ENCODE data around the gene CCDC142. TPM values are rescaled to one million over a fixed set of nuclear protein-coding genes. Genes with fewer than 3 reads are reported as not detected.

The CCDC142 gene
- 10 to 100 TPM; 25.4 to 26.3 TPM for total RNA-seq

DNA sequence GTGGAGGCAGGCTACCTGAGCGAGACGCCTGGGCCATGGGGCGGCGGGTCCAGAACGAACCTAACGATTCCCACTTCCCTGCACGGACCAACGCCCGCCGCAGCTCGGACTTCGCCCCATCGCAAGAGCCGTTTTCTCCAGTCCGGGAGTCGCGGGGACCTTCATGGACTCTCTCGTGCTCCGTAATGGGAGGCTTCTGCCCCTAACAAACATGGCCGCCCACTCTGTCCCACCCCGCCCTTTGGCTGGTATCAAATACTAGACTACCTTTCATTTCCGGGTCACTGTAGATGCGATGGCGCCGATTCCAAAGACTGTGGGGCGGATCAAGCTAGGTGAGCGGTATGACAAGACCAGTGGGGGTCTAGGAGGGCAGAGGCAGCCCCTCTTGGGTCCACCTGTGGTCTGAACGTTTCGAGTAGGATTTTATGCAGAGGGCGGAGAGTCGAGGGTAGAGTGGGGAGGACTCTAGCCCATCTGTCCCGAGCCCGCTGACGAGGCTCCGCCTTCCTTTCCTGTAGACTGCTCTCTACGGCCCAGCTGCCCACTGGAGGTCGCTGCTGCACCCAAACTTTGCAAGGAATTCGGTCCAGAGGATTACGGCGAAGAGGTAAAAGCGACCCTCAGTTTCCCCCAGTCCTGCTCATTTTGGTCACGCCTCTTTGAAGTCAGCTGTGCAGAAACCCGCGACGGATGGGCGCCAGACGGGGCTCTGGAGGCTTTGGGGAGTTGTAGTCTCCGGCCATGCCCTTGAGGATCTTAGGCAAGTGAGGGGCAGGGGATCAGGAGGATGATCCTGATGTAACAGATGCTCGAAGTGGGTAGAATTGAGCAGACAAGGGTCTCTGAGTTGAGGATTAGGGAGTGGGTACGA is at the start of gene CCDC142, which contains the start of gene TTC31:
CCDC142 (minus strand) TSS at position 198 of the 874 bp plus-strand sequence; CDS start at position 37, 161 bp downstream.
TTC31 (plus strand) TSS at position 281 of the 874 bp plus-strand sequence; CDS start at position 296, 15 bp downstream.
- Mint-ChIP-seq H3K36me3 (ENCODE audit: low read depth) (peaks cover 64% of the 10 kb centered on the region), H3K4me1 (peaks cover 5% of the 10 kb centered on the region), H3K27ac (peak within 1 kb of the TSS; percentile 92), H3K27me3 (no peaks in the 10 kb centered on the region), H3K9me3 (no peaks in the 10 kb centered on the region), H3K4me3 (peak within 1 kb of the TSS; percentile 91)
- ATAC-seq (replicated peaks) = peak; percentile 94

GRCh38 chr2:74532222-74532621 is 49.4 kb upstream of the CCDC142 start:
- peaks cover 51% of the 10 kb centered on the region for H3K36me3 Mint-ChIP-seq (ENCODE audit: low read depth)
- ATAC-seq (replicated peaks) = no peak

GRCh38 chr2:74531666-74532065 is 48.9 kb upstream of the CCDC142 start:
- Mint-ChIP-seq H3K9me3 (no peaks in the 10 kb centered on the region), H3K4me1 (peaks cover 17% of the 10 kb centered on the region), H3K27me3 (no peaks in the 10 kb centered on the region), H3K4me3 (peak overlapping the region; percentile 98), H3K27ac (peak overlapping the region; percentile 55), H3K36me3 (ENCODE audit: low read depth) (peaks cover 56% of the 10 kb centered on the region)
- no peak for ATAC-seq (replicated peaks)

More at GRCh38 chr2:74532222-74532621, 49.4 kb upstream of the CCDC142 start:
- H3K4me3 Mint-ChIP-seq = peak overlapping the region; percentile 98
- no peak overlapping the region for H3K27ac Mint-ChIP-seq
- H3K9me3 Mint-ChIP-seq = no peaks in the 10 kb centered on the region
- H3K27me3 Mint-ChIP-seq = peaks cover 3% of the 10 kb centered on the region
- H3K4me1 Mint-ChIP-seq = peaks cover 17% of the 10 kb centered on the region

DNA sequence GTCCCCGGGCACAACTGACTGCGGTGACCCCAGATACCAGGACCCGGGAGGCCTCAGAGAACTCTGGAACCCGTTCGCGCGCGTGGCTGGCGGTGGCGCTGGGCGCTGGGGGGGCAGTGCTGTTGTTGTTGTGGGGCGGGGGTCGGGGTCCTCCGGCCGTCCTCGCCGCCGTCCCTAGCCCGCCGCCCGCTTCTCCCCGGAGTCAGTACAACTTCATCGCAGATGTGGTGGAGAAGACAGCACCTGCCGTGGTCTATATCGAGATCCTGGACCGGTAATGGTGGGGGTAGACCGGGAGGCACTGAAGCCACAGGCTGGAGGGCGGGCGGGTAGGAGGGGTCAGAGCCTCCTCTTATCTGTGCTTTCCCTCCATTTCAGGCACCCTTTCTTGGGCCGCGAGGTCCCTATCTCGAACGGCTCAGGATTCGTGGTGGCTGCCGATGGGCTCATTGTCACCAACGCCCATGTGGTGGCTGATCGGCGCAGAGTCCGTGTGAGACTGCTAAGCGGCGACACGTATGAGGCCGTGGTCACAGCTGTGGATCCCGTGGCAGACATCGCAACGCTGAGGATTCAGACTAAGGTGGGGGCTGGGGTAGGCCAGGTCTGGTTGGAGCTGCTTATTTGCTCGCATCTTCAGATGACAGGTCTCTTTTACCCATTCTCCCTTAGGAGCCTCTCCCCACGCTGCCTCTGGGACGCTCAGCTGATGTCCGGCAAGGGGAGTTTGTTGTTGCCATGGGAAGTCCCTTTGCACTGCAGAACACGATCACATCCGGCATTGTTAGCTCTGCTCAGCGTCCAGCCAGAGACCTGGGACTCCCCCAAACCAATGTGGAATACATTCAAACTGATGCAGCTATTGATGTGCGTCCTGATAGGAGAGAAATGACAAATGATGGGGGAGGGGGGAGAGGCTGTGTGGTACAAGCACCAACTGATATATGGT is 47.7 kb upstream of the CCDC142 start:
- Mint-ChIP-seq H3K27me3 (no peaks in the 10 kb centered on the region), H3K36me3 (ENCODE audit: low read depth) (peaks cover 65% of the 10 kb centered on the region), H3K27ac (peak overlapping the region; percentile 55), H3K4me3 (peak overlapping the region; percentile 98), H3K4me1 (peaks cover 21% of the 10 kb centered on the region), H3K9me3 (no peaks in the 10 kb centered on the region)
- peak; percentile 70 for ATAC-seq (replicated peaks)

DNA sequence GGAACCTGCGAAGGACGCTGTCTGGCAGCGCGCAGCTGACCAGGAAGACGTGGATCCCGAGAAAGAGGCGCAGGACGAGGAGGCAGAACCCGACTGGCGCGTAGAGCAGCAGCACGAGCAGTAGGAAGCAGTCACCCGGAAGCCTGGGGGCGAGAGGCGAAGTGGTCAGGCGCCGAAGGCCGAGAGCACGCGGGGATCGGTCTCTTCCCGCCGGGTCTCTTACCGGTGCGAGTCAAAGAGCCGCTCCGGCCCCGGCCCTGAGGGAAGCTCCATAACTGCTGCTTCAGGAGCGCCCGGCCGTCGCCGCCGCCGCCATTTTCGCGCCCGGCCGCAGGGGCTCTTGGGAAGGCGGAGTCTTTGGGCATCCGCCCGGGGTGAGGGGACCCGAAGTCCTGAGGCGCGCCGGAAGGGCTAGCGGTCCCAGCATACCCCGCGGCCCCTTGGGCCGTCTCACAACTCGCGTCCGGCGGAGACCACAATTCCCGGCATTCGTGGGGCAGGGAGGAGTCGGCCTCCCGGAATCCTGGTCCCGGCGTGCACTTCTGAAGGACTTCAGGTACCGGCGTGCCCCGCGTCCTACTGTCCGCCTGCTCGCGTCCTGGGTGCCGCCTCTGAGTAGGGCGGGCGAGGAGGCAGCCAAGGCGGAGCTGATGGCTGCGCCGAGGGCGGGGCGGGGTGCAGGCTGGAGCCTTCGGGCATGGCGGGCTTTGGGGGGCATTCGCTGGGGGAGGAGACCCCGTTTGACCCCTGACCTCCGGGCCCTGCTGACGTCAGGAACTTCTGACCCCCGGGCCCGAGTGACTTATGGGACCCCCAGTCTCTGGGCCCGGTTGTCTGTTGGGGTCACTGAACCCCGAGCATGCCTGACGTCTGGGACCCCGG is 46.8 kb upstream of the CCDC142 start, which contains the start of the genes AUP1 and HTRA2:
AUP1 (minus strand) TSS at position 350 of the 882 bp plus-strand sequence; CDS start at position 273, 77 bp downstream.
HTRA2 (plus strand) TSS at position 577 of the 882 bp plus-strand sequence; CDS start at position 651, 74 bp downstream.
- Mint-ChIP-seq H3K36me3 (ENCODE audit: low read depth) (peaks cover 65% of the 10 kb centered on the region), H3K9me3 (no peaks in the 10 kb centered on the region), H3K4me3 (peak within 1 kb of the TSS; percentile 98), H3K27ac (peak within 1 kb of the TSS; percentile 97), H3K4me1 (peaks cover 21% of the 10 kb centered on the region), H3K27me3 (no peaks in the 10 kb centered on the region)
- ATAC-seq (replicated peaks) = peak; percentile 76

- ATAC-seq (replicated peaks) = peak; percentile 1
- peaks cover 21% of the 10 kb centered on the region for H3K4me1 Mint-ChIP-seq
- no peaks in the 10 kb centered on the region for H3K9me3 Mint-ChIP-seq
- H3K36me3 Mint-ChIP-seq (ENCODE audit: low read depth) = peaks cover 65% of the 10 kb centered on the region
- H3K27ac Mint-ChIP-seq = peak overlapping the region; percentile 97
- peak overlapping the region; percentile 98 for H3K4me3 Mint-ChIP-seq
- H3K27me3 Mint-ChIP-seq = no peaks in the 10 kb centered on the region
These were observed 46.0 kb upstream of the CCDC142 start for GRCh38 chr2:74528600-74529356.

DNA sequence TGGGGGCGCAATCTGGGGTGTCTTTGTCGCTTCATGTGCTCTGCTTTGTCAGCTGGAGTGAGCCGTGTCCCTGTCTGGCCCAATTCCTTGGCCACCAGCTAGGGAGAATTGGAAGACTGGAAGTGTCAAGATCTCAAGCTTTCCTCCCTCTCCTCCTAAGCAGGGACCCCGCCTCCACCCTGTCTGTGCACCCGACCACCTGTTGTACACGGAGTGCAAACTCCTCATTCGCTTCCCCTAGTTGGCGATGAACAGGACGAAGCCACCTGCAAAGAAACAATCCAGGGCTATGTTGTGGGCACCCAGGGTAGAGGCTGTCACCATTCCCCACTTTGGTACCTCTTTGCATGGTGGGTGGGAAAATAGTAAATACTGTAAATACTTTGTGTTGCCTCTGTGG is 44.9 kb upstream of the CCDC142 start:
- no peak for ATAC-seq (replicated peaks)
- H3K27me3 Mint-ChIP-seq = no peaks in the 10 kb centered on the region
- H3K27ac Mint-ChIP-seq = peak overlapping the region; percentile 97
- H3K4me1 Mint-ChIP-seq = peaks cover 21% of the 10 kb centered on the region
- H3K36me3 Mint-ChIP-seq (ENCODE audit: low read depth) = peaks cover 63% of the 10 kb centered on the region
- no peaks in the 10 kb centered on the region for H3K9me3 Mint-ChIP-seq
- H3K4me3 Mint-ChIP-seq = peak overlapping the region; percentile 98

DNA sequence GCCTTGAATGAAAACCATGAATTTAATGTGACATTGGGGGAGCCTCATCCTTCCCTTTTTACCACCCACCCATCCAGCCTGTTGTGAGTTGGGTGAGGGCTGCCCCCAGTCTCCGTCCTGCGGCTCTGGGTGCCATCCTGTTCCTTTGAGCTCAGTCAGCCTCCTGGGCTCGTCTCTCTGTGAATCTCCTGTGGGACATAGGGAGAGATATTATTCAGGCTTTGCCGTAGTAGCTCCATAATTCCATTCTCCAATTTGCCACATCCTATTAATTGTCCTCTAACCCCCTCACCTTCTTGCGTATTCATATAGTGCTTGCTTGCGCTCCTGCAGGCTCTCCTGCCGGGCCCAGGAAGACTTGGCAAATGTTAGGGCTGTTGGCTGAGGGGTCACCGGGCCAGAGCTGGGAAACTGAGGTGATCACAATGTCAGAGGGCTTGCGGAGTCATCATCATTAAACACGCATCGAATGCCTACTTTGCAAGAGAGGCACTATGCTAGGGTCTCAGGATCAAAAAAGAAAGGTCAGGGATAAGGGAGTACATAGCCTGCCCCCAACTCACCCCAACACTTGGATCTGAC is 43.9 kb upstream of the CCDC142 start:
- Mint-ChIP-seq H3K9me3 (no peaks in the 10 kb centered on the region), H3K27ac (no peak overlapping the region), H3K4me1 (peaks cover 16% of the 10 kb centered on the region), H3K27me3 (no peaks in the 10 kb centered on the region), H3K4me3 (no peak overlapping the region), H3K36me3 (ENCODE audit: low read depth) (peaks cover 53% of the 10 kb centered on the region)
- no peak for ATAC-seq (replicated peaks)

GRCh38 chr2:74525717-74526648 is 43.2 kb upstream of the CCDC142 start, which contains the start of gene DQX1:
TSS of gene DQX1 (minus strand) at chr2:74526231. CDS start at chr2:74525729, 502 bp downstream.
- Mint-ChIP-seq H3K27ac (no peak within 1 kb of the TSS), H3K36me3 (ENCODE audit: low read depth) (peaks cover 45% of the 10 kb centered on the region), H3K9me3 (no peaks in the 10 kb centered on the region), H3K27me3 (no peaks in the 10 kb centered on the region), H3K4me3 (no peak within 1 kb of the TSS), H3K4me1 (peaks cover 8% of the 10 kb centered on the region)
- ATAC-seq (replicated peaks) = no peak

DNA sequence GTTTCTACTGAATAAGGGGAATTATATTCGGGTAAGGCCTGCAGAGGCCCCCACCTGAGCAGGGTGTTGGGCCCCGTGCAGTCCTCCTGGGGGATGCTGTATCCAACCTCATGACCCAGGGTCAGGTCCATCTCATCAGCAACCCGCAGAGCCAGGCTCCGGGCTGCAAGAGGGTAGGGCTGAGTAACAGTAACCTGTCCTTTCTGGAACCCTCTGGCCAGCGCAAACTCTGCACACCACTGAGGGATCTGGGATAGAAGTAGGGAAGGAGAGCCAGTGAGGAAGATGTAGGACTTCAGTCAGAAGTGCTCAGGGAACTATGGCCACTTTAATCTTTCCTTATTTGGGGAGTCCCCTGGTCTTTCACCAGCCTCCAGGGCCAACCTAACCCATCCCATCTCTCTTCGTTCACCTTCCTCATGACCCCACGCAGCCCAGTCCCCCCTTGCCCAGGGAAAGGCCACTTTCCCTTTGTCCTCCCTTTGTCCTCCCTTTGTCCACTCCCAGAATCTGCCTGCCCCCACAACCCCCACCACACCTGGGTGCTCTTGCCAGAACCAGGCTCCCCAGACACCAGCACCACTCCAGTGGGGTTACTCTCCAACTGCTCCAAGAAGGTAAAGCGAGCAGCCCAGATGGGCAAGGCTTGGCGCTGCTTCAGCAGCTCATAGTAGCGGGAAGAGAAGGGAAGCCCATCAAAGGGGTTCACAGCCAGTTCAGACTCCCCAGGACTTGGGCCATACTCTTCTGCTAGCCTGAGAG is 42.3 kb upstream of the CCDC142 start:
- Mint-ChIP-seq H3K4me3 (no peak overlapping the region), H3K9me3 (no peaks in the 10 kb centered on the region), H3K27ac (no peak overlapping the region), H3K36me3 (ENCODE audit: low read depth) (peaks cover 38% of the 10 kb centered on the region), H3K4me1 (peaks cover 4% of the 10 kb centered on the region), H3K27me3 (peaks cover 3% of the 10 kb centered on the region)
- no peak for ATAC-seq (replicated peaks)

GRCh38 chr2:74524005-74524404 is 41.2 kb upstream of the CCDC142 start:
- peaks cover 8% of the 10 kb centered on the region for H3K27me3 Mint-ChIP-seq
- no peak for ATAC-seq (replicated peaks)

More at GRCh38 chr2:74524005-74524404, 41.2 kb upstream of the CCDC142 start:
- Mint-ChIP-seq H3K9me3 (no peaks in the 10 kb centered on the region), H3K36me3 (ENCODE audit: low read depth) (peaks cover 32% of the 10 kb centered on the region), H3K4me1 (peaks cover 4% of the 10 kb centered on the region), H3K27ac (no peak overlapping the region), H3K4me3 (no peak overlapping the region)
